C1 segment of cervical spinal cord (tissue), 14 donors: ENCODE measurements around the gene PCSK1N.
"Not testable (repeated sequence)": the region's sequence is repeated elsewhere in the genome, so short reads cannot be mapped to it uniquely, and the experiment has no call there.

ENCODE experiments used
- DNase-seq, 14 donors: peaks; one replicate each; lab custom pipeline; 2025; lab: John Stamatoyannopoulos, UW

Gene PCSK1N

DNA sequence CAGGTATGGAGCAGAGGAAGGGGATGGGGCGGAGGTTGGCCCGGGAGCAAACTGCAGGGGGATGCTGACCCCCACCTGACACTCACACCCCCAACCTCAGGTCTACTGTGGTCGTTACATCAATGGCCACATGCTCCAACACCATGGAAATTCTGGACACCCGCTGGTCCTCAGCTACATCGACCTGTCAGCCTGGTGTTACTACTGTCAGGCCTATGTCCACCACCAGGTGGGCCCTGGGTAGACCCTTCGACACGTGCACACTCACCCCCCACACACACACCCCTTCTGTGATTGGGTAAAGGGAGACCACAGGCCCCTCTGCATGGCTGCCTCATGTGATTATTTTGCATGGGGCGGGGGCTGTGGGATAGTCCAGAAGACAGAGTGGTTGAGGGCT, 11.3 kb downstream of the PCSK1N start:
- DNase-seq: no peak

GRCh38 chrX:48823053-48823452, 12.4 kb downstream of the PCSK1N start:
- DNase-seq: no peak

DNA sequence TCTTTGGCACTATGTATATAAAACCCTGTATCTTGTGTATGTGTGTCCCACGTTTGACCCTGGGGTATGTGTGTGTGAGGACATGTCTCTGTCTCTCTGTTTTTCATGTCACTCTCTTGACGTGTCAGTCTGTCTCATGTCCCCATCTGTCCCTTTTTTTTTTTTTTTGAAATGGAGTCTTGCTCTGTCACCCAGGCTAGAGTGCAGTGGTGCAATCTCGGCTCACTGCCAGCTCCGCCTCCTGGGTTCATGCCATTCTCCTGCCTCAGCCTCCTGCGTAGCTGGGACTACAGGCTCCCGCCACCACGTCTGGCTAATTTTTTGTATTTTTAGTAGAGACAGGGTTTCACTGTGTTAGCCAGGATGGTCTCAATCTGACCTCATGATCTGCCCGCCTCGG, 16.0 kb downstream of the PCSK1N start:
- DNase-seq: not testable (repeated sequence)

- peak in 1 of 14 donors; percentile 25 for DNase-seq
These were observed 16.5 kb downstream of the PCSK1N start for GRCh38 chrX:48818866-48819265.

- no peak for DNase-seq
These were observed 17.3 kb downstream of the PCSK1N start for GRCh38 chrX:48818098-48818497.

DNA sequence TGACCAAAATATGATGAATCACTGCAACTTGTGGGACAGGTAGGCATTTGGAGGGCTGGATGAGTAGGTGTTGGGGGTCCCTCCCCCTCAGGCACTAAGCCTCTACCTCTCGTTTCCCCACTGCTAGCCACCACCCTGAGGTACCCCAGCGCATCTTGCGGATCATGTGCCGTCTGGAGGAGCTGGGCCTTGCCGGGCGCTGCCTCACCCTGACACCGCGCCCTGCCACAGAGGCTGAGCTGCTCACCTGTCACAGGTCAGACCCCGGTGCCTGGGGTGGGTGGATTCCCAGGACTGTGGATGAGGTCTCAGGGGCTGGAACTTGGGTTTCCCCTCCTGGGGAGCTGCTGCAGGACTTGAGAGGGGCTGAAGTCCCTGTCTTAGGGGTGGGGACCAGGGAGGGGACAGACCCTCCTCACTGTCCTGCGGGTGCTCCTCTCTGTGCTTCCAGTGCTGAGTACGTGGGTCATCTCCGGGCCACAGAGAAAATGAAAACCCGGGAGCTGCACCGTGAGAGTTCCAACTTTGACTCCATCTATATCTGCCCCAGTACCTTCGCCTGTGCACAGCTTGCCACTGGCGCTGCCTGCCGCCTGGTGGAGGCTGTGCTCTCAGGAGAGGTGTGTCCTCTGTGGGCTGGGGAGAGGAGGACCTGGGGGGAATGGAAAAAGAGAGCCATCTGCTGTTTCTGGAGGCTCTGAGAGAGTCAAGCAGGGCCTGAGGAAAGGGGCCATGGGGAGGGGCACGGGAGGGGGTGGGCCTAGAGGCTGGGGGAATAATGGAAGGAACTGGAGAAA, 19.2 kb downstream of the PCSK1N start:
- no peak for DNase-seq

DNA sequence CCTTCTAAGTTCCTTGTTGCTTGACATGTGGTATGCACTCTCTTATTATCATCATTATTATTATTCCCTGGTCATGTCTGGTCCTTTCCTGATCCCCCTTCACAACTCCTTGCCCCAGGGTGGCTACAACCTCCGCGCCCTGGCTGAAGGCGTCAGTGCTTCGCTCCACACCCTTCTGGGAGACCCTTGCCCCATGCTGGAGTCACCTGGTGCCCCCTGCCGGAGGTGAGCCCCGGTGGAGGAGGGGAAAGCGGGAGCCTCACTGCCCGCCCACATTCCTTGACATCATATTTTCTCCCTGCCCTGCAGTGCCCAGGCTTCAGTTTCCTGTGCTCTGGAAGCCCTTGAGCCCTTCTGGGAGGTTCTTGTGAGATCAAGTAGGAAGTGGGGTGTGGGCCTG, 20.1 kb downstream of the PCSK1N start:
- no peak for DNase-seq

DNA sequence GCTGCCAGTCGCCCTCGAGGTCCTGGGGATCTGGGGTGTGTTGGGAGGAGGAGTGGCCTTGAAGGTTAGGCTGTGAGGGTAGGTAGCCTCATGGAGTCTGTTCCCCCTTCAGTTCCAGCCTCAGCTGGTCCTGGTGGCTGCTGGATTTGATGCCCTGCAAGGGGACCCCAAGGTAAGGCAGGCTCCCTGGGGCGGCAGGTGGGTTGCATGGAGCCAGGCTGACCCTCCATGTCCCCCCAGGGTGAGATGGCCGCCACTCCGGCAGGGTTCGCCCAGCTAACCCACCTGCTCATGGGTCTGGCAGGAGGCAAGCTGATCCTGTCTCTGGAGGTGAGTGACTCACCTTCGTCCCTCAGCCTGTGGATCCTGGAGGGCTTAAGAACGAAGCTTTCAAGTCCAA, 20.7 kb downstream of the PCSK1N start:
- no peak for DNase-seq

- DNase-seq: peak in 2 of 14 donors; percentile 0 to 4
These were observed 21.8 kb downstream of the PCSK1N start for GRCh38 chrX:48813644-48814043.

DNA sequence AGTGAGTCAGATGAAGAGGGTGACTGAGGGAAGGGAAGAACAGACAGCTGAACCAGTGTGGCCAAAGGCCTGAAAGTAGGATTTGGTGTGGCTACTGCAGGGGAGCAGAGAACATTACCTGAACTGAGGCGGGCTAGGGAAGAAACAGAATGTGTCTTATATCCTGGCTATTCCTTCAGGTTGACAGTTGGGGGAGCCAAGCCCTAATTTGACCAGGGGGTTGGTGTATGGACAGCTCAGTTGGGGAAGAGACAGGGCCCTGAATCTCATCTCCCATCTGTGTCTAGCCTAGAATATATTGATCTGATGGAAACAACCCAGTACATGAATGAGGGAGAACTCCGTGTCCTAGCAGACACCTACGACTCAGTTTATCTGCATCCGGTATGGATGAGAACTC, 29.3 kb downstream of the PCSK1N start:
- DNase-seq: no peak

- no peak for DNase-seq
These were observed 32.6 kb downstream of the PCSK1N start for GRCh38 chrX:48802905-48803200.

DNA sequence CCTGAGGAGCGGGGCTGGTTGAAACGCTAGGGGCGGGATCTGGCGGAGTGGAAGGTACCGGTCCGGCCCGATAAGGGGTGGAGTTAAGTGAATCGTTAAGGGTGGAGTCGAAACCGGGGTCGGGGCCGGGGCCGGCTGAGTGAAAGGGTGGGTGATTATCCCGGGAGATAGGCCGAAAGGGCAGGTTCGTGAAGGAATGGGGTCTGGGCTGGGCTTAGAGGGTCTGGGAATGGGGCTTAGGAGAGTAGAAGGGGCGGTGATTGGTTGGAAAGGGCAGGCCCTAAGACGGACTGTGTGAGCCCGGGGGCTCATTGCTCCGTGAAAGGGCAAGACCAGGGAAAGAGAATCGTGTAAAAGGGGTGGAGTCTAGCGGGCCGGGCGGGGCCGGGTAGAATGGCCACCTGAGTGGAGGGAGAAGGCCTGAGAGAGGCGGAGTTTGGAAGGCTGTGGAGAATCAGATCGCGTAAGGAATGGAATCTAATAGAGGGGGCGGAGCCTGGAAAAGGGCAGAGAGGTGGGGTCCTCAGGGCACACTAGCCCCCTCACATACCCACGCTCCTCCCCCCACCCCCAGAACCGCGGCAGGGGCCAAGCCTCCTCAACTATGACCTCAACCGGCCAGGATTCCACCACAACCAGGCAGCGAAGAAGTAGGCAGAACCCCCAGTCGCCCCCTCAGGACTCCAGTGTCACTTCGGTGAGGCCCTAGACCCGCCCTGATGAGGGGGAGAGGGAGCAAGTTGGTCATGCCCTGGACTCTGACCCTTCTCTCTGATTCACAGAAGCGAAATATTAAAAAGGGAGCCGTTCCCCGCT, 33.1 kb downstream of the PCSK1N start:
- peak in 5 of 14 donors; percentile 37 to 75 (median 50) for DNase-seq

GRCh38 chrX:48801280-48802088, 33.9 kb downstream of the PCSK1N start, which contains the start of gene HDAC6:
Gene HDAC6, plus strand, starts transcription at chrX:48802067. Its CDS starts 626 bp downstream, at chrX:48802693.
- peak; percentile 23 to 98 (median 92) for DNase-seq

DNA sequence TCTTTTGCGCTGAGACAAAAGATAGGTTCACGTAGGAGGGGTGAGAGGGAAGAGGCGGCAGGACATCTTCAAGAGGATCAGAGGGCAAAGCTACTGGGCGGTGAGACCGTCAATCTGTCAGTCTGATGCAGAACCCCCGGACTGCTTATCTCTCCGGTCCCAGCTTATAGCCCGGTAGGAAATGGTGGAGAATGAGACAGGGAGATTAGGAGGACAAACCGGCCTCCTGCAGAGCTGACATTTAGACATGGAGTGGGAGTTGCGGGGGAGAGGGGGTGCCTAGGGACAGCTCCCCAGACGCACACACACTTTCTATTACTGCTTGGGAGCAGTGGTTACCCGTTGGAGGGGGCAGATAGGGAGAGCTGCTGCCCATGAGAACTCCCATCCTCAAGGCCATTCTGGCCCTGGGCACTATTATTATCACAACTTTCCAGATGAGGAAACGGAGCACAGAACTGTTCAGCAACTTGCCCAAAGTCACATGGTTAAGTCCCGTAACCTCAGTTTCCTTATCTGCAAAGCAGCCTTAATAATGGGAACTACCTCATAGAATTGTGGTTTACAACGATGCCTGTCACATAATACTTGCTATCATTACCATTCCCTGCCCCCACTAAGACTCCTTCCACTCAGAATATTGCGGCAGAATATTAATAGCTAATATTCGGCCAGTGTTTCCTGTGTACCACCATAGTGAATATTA, 34.7 kb downstream of the PCSK1N start:
- peak in 2 of 14 donors; percentile 5 to 9 for DNase-seq

DNA sequence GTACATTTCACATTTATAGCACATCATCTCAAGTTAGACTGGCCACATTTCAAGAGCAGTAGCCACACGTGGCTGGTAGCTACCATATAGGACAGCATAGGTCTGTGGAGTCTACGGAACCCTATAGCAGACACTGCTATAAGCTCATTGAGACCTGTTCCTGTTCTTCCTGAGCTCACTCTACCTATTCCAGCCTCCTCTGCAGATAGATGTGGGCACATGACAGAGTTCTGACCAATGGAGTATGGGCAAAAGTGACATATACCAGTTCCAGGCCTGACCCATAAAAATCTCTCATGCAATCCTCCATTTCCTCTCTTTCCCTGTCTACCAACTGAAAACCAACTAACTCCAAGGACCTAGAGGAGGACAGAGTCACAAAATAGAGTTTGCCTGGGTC, 37.1 kb downstream of the PCSK1N start:
- DNase-seq: no peak

- no peak for DNase-seq
These were observed 40.4 kb downstream of the PCSK1N start for GRCh38 chrX:48794911-48795515.

DNA sequence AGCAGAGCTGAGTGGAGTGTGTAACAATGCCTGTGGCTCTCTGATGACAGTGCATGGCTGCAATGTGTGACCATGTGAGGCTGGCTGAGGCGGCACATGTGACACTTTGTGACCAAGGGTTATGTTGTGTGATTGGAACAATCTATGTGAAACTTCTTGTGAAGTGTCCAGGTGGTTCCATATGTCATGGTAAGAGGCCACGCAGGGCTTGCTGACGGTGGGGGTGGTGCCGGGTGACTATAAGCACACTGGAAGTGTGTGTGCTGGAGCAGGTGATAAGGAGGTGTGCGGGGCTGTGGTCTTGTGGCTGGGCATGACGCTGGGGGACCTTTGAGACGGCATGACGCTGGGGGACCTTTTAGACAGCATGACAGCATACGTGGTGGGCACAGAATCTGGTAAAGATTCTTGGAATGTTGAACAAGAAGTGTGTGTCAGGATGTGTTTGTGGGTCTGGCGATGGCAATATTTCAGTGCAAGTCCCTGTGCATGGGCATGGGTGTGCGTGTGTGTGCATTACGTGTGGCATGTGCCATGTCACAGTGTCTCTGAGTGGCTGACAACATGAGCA, 41.0 kb downstream of the PCSK1N start:
- no peak for DNase-seq

DNA sequence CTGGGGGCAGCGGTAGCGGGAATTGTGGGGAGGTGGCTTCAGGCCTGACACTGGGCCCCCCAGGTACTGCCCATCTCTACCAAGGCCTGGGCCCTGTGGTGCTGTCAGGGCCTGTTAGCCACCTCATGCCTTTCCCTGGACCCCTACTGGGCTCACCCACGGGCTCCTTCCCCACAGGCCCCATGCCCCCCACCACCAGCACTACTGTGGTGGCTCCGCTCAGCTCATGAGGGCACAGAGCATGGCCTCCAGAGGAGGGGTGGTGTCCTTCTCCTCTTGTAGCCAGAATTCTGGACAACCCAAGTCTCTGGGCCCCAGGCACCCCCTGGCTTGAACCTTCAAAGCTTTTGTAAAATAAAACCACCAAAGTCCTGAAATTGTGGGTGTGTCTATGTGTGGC, 41.5 kb downstream of the PCSK1N start:
- DNase-seq: no peak

DNA sequence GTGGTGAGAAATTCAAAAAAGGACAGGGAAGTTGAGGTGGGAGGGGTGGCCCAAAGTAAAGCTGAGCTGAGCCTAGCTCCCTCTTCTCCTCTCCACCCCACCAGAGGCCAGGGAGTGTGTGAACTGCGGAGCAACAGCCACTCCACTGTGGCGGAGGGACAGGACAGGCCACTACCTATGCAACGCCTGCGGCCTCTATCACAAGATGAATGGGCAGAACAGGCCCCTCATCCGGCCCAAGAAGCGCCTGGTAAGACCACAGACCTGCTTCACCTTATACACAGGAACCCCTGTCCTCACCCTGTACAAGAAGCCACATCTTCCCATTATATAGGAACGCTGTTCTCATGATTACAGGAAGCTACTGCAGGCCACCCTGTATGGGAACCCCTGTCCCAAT, 43.2 kb downstream of the PCSK1N start:
- DNase-seq: no peak

GRCh38 chrX:48791063-48791820, 44.2 kb downstream of the PCSK1N start:
- DNase-seq: no peak
